Right forelimb (tissue), 1 donor: ENCODE measurements around the gene SFXN5.
"Not testable (repeated sequence)": the region's sequence is repeated elsewhere in the genome, so short reads cannot be mapped to it uniquely, and the experiment has no call there.

ENCODE experiments used
- DNase-seq: peaks from one replicate; pipeline ENCODE4 v3.0.0-alpha.2; 2018

Gene SFXN5

GRCh38 chr2:73071360-73072128, at the start of gene SFXN5:
Gene SFXN5 (minus strand): TSS chr2:73071712. CDS start chr2:73071705, 7 bp downstream.
- peak; percentile 99 for DNase-seq

- not testable (repeated sequence) for DNase-seq
Observed at GRCh38 chr2:73119611-73120239, 48.2 kb upstream of the SFXN5 start.

GRCh38 chr2:73117441-73117840, 45.9 kb upstream of the SFXN5 start:
- DNase-seq, result no peak

DNA sequence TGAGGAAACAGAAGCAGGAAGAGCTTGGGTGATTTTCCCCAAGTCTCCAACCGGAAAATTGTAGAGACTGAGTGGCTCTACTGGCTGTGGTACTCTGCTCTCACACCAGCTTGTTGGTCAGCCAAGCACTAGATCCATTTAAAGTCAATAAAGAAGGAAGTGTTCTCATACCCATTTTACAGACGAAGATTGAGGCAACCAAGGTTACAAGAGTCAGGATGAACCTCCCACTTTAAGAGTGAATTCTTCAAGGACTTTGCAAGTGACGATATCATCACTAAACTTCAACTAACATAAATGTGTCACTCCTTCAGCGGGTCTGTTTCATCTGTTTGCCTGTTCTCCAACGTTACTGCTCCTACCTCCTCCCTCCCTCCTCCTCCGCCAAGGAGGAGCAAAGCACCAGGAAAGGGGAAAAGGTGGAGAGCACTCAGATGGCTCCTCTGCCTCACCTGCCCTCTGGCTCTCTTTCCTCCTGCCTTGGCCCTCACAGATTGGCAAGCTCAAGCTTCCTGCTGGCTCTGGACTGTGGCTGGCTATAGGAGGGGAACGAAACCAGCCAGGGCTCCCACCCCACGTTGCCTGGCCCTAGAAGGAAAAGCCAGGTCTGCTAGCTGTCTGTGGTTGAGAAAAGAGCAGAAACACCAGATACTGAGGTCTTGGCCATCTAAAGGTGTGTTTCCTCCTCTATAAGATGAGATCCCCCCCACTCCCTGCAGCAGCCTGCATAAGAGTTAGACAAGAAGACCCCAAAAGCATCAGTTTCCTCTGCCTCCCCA, 44.9 kb upstream of the SFXN5 start:
- DNase-seq, result no peak

DNA sequence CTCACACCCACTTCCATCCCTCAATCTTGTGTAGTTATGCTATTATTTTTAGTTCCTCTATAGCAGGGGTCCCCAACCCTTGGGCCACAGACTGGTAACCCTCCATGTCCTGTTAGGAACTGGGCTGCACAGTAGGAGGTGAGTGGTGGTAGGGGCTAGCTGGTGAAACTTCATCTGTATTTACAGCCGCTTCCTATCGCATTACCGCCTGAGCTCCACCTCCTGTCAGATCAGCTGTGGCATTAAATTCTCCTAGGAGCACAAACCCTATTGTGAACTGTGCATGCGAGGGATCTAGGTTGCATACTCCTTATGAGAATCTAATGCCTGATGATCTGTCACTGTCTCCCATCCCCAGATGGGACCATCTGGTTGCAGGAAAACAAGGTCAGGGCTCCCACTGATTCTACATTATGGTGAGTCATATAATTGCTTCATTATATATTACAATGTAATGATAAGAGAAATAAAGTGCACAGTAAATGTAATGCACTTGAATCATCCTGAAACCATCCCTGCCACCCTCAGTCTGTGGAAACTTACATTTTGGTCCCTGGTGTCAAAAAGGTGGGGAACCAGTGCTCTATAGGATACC, 42.9 kb upstream of the SFXN5 start:
- DNase-seq, result no peak

GRCh38 chr2:73112913-73113854, 41.7 kb upstream of the SFXN5 start, which contains the start of gene RAB11FIP5:
Gene RAB11FIP5 (minus strand): TSS chr2:73112948. CDS start chr2:73112777, 171 bp downstream.
- DNase-seq, result peak; percentile 82

- DNase-seq, result peak; percentile 70
Observed at GRCh38 chr2:73112026-73112912, 40.8 kb upstream of the SFXN5 start.

- DNase-seq, result no peak
Observed at GRCh38 chr2:73111073-73112025, 39.8 kb upstream of the SFXN5 start.

DNA sequence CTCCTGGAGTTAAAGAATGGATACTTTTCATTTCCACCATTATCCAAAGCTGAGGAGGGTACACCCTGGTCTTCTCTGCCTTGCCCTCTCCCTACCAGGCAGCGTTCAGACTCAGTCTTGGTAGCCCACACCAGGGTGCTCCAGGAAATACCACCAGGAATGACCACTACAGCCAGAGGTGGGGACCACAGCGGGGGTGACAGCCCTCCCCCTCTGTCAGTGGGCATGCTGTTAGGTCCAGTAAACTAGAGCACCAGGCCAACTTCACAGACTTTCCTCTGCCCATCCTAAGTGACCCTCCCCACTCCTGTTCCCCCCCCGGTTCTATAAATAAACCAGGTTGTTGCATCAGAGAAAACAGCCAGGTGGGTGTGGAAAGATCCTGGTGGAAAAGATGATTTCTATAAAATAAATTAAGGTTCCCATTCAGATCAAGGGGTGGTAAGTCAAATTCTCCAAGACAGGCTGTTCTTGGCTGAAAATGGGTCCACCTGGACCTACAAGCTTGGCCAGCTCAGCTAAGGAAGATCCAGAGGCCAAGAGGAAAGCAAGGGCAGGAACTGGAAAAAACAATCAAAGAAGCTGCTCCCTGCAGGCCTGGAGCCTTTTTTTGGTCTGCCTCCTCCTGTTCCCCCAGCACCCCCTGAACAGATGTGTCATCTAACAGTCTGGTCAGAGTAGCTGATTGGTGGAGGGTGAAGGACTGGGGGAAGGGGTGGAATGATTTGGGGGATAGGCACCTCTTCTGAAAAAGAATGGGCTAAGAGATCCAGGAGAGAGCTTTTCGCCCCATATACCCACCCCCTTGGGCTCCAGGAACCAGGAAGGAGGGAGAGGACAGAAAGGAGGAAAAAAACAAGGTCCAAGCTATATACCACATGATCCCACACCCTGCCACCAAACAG, 38.9 kb upstream of the SFXN5 start:
- no peak for DNase-seq

DNA sequence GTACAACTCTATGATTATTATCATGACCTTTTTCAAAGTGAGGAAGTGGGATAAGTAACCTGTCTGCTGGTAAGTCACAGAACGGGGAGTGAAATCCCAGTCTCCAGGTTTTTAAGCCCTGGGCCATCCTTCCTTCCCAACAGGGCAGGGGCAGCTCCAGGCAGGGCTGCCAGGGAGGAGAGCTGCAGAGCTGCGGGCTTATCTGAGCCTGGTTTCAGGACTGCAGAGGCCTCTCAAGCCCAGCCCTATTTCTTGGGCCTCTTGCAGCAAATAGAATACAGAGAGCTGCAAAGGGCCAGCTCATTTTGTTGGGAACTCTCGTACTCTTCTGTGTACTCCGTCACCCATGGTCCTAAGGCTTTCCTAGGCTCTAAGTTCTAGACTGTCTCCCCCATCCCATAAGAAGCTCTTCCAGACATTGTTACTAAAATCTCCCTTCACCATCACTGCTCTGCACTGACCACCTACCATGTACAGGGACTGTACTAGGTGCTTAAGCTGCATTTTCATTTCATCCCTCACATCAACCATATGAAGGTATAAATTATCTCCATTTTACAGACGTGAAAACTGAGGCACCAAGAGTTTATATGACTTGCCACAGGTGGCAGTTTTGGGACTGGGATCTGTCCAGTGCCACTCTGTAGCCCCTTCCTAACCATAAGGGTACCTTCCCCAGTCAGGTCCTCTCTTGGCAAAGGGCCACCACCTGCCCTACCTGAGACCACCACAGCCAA, 38.1 kb upstream of the SFXN5 start:
- no peak for DNase-seq

GRCh38 chr2:73107211-73107926, 35.9 kb upstream of the SFXN5 start:
- DNase-seq, result no peak

DNA sequence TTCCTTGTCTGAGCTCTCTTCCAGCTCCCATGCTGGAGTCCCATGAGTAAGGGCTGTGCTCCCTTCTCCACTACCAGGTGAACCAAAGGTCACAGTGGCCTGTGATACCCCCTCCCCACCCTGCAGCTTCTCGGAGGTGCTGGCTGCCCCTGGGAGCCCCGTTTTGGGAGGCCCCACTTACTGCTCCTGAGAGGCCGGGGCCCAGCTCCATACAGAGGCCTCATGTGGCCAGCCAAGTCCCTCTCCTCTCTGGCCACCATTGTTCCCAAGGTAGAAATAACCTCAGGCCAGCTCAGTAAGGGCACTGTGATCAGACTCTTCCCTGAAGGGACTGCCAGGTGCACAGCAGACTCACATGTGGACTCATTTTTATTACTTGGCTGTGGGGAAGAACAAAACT, 35.3 kb upstream of the SFXN5 start:
- no peak for DNase-seq

DNA sequence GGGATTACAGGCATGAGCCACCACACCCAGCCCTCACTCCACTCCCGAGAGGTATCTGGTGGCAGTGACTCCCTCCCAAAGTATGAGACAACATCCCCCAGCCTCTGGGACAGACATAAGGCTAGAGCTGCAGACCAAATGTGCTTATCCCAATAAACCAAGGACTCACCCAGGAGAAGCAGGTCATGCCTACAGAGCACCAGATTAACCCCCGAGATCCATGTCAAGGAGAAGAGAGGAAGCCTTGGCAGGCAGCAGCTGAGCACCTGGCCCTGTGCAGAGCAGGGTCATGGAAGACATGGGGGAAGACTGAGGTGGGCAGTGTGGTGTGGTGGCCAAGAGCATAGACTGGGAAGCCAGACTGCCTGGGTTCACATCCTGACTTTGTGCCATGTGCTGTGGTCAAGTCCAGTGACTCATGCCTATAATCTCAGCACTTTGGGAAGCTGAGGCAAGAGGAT, 34.0 kb upstream of the SFXN5 start:
- no peak for DNase-seq

GRCh38 chr2:73104933-73105332, 33.4 kb upstream of the SFXN5 start:
- no peak for DNase-seq

DNA sequence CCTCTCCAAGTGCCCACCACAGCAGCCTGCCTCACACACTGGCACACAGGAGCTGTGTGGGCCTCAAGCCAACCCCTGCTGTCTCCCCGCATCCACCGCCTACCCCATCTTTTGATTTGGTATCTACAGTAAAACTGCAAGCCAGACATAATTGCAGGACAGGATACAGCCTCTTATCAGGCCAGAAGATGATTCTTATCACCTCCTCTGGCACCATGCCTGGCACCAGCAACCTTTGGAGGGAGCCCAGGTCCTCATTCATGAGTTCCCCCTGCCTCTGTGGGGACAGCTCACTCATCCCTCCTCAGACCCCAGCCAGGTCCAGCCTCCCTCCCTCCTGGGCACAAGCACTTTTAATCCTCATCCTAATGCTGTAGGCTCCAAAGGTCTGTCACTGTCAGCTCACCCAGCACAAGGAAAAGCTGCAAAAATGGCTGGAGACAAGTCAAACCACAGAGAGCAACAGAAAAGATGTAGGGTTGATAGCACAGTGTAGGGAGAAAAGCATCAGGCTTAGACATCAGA, 31.6 kb upstream of the SFXN5 start:
- no peak for DNase-seq

- DNase-seq, result no peak
Observed at GRCh38 chr2:73101626-73102256, 30.2 kb upstream of the SFXN5 start.
